H1 (cell line): ENCODE data around the gene GCGR. TPM values are rescaled to one million over a fixed set of nuclear protein-coding genes. Genes with fewer than 3 reads are reported as not detected.

Experiments
- CTCF ChIA-PET: fragments of 300-600 bp; sonication (Branson Sonifier 250); formaldehyde crosslinking; loops from one replicate; lab custom pipeline; 2021; ENCODE audit not compliant: partially characterized antibody; lab: Charles Lee
- POLR2A ChIA-PET: fragments of 300-600 bp; sonication (Branson Sonifier 250); formaldehyde crosslinking; loops from one replicate; lab custom pipeline; 2021; ENCODE audit warnings: inconsistent platforms; ENCODE audit not compliant: partially characterized antibody; lab: Charles Lee
- DNase-seq, 2 experiments: peaks; one replicate each; pipeline versions ENCODE4 v3.0.0 to v3.0.0-alpha.2; 2010 to 2022; ENCODE audit warnings: low spot score in 2 of 2, low read depth in 1 of 2, mixed read lengths in 1 of 2
- FAIRE-seq: peaks from 2 replicates; lab custom pipeline; 2011; peaks lifted over from hg19 to GRCh38; lab: Jason Lieb, UNC
- H2AFZ ChIP-seq: 2 replicates; pipeline ENCODE4 v1.8.1; 2012; ENCODE audit warnings: low read length, inconsistent platforms
- H2AK5ac ChIP-seq: 2 replicates; pipeline ENCODE4 v1.6.1; 2013; ENCODE audit warnings: low read depth, low read length
- H2BK120ac ChIP-seq: replicated peaks from 2 replicates; pipeline ENCODE3; 2013; ENCODE audit warnings: low read depth, low read length, inconsistent platforms
- H2BK12ac ChIP-seq: 2 replicates; pipeline ENCODE4 v1.6.1; 2013; ENCODE audit warnings: low read depth, low read length
- H2BK15ac ChIP-seq: 2 replicates; pipeline ENCODE4 v1.6.1; 2013; ENCODE audit warnings: low read length
- H2BK20ac ChIP-seq: 2 replicates; pipeline ENCODE4 v1.6.1; 2013; ENCODE audit warnings: low read length
- H2BK5ac ChIP-seq: 2 replicates; pipeline ENCODE4 v1.6.1; 2013; ENCODE audit warnings: low read depth, low read length
- H3K14ac ChIP-seq: 2 replicates; pipeline ENCODE4 v1.6.1; 2013; ENCODE audit warnings: inconsistent platforms; ENCODE audit not compliant: insufficient read length
- H3K18ac ChIP-seq: 2 replicates; pipeline ENCODE4 v1.6.1; 2013; ENCODE audit warnings: low read length; ENCODE audit errors: extremely low read depth
- H3K23ac ChIP-seq: 2 replicates; pipeline ENCODE4 v1.6.1; 2013; ENCODE audit warnings: inconsistent platforms; ENCODE audit not compliant: insufficient read length
- H3K23me2 ChIP-seq: 2 replicates; pipeline ENCODE4 v1.6.1; 2013; ENCODE audit warnings: low read depth, low read length
- H3K27ac ChIP-seq: 2 replicates; pipeline ENCODE4 v1.6.1; 2011; ENCODE audit warnings: low read depth, low read length, inconsistent platforms
- H3K27me3 ChIP-seq, 4 experiments: replicated peaks in 1 of 4; 1 replicate in 1 of 4; 2 replicates in 3 of 4; pipeline versions ENCODE4 v1.6.1 to v1.8.1; 2011 to 2013; ENCODE audit warnings: low read length in 3 of 4, mild to moderate bottlenecking in 3 of 4, inconsistent platforms in 2 of 4, mixed read lengths in 2 of 4, moderate library complexity in 1 of 4; ENCODE audit not compliant: control insufficient read depth in 3 of 4, insufficient read depth in 3 of 4; ENCODE audit errors: extremely low read depth in 1 of 4
- H3K36me3 ChIP-seq, 4 experiments: 2 replicates each; pipeline versions ENCODE4 v1.6.1 to v1.8.1; 2011 to 2013; ENCODE audit warnings: mild to moderate bottlenecking in 4 of 4, low read length in 3 of 4, moderate library complexity in 2 of 4, control low read depth in 1 of 4, inconsistent platforms in 1 of 4; ENCODE audit not compliant: insufficient read depth in 4 of 4, control insufficient read depth in 2 of 4
- H3K4ac ChIP-seq: replicated peaks from 2 replicates; pipeline ENCODE3; 2013; ENCODE audit warnings: low read length, low read depth, mixed read lengths, inconsistent platforms; ENCODE audit not compliant: insufficient read length
- H3K4me1 ChIP-seq, 4 experiments: replicated peaks in 1 of 4; 1 replicate in 1 of 4; 2 replicates in 3 of 4; pipeline versions ENCODE4 v1.6.1 to v1.8.1; 2011 to 2013; ENCODE audit warnings: low read length in 3 of 4, inconsistent platforms in 2 of 4, mixed read lengths in 1 of 4; ENCODE audit not compliant: insufficient read depth in 4 of 4, control insufficient read depth in 3 of 4
- H3K4me2 ChIP-seq, 2 experiments: 2 replicates each; pipeline versions ENCODE4 v1.6.1 to v1.8.1; 2011 to 2013; ENCODE audit warnings: low read depth in 2 of 2, low read length in 2 of 2, control low read depth in 1 of 2, inconsistent platforms in 1 of 2, mild to moderate bottlenecking in 1 of 2; ENCODE audit not compliant: insufficient read depth in 1 of 2
- H3K4me3 ChIP-seq, 4 experiments: fragments of 200-600, 300-600 bp in 1 of 4; sonication (generic), shearing (Covaris generic), sonication (Bioruptor Twin) in 1 of 4; 2 replicates each; pipeline versions ENCODE4 v1.5.1 to v1.8.1; 2011 to 2016; ENCODE audit warnings: low read length in 4 of 4, low read depth in 3 of 4, control low read depth in 2 of 4, inconsistent platforms in 2 of 4, mild to moderate bottlenecking in 2 of 4, mixed read lengths in 1 of 4, moderate library complexity in 1 of 4; ENCODE audit not compliant: insufficient read depth in 2 of 4; ENCODE audit errors: extremely low read depth in 1 of 4
- H3K56ac ChIP-seq: replicated peaks from 2 replicates; pipeline ENCODE3; 2013; ENCODE audit warnings: low read depth, mild to moderate bottlenecking, mixed read lengths, low read length, inconsistent platforms; ENCODE audit not compliant: insufficient read length
- H3K79me1 ChIP-seq: 2 replicates; pipeline ENCODE4 v1.6.1; 2013; ENCODE audit warnings: low read depth, low read length, control low read depth
- H3K79me2 ChIP-seq, 2 experiments: 2 replicates each; pipeline versions ENCODE4 v1.6.1 to v1.8.1; 2012 to 2013; ENCODE audit warnings: low read length in 2 of 2, mild to moderate bottlenecking in 2 of 2, inconsistent platforms in 1 of 2; ENCODE audit not compliant: insufficient read depth in 2 of 2, control insufficient read depth in 1 of 2
- H3K9ac ChIP-seq, 4 experiments: replicated peaks in 1 of 4; 1 replicate in 1 of 4; 2 replicates in 3 of 4; pipeline versions ENCODE4 v1.6.1 to v1.8.1; 2011 to 2013; ENCODE audit warnings: low read depth in 3 of 4, low read length in 3 of 4, control low read depth in 2 of 4, mild to moderate bottlenecking in 2 of 4, moderate library complexity in 2 of 4, inconsistent platforms in 1 of 4; ENCODE audit errors: extremely low read depth in 1 of 4
- H3K9me3 ChIP-seq, 2 experiments: 2 replicates each; pipeline versions ENCODE4 v1.6.1 to v1.8.1; 2012 to 2013; ENCODE audit warnings: mild to moderate bottlenecking in 2 of 2, moderate library complexity in 2 of 2, control low read depth in 1 of 2, inconsistent platforms in 1 of 2, low read depth in 1 of 2, low read length in 1 of 2, mixed read lengths in 1 of 2; ENCODE audit not compliant: insufficient read depth in 2 of 2
- H4K20me1 ChIP-seq, 2 experiments: replicated peaks in 1 of 2; 2 replicates each; pipeline versions ENCODE3 to v1.8.1; 2011 to 2013; ENCODE audit warnings: inconsistent platforms in 2 of 2, low read length in 2 of 2, mild to moderate bottlenecking in 1 of 2; ENCODE audit not compliant: insufficient read depth in 2 of 2, control insufficient read depth in 1 of 2
- H4K5ac ChIP-seq: 2 replicates; pipeline ENCODE4 v1.6.1; 2013; ENCODE audit warnings: low read length, low read depth, mixed read lengths, inconsistent platforms; ENCODE audit not compliant: insufficient read length
- H4K8ac ChIP-seq: 2 replicates; pipeline ENCODE4 v1.8.0; 2013; ENCODE audit warnings: mild to moderate bottlenecking, moderate library complexity, low read length, inconsistent platforms; ENCODE audit not compliant: insufficient read depth; ENCODE audit errors: extremely low read depth
- H4K91ac ChIP-seq: replicated peaks from 2 replicates; pipeline ENCODE3; 2013; ENCODE audit warnings: low read length, mixed read lengths, inconsistent platforms; ENCODE audit not compliant: insufficient read length
- CEBPB ChIP-seq: IDR thresholded peaks from 2 replicates; pipeline ENCODE4 v1.6.1; 2012; ENCODE audit warnings: low read depth, low read length
- CREB1 ChIP-seq: IDR thresholded peaks from 2 replicates; pipeline ENCODE4 v1.6.1; 2012; ENCODE audit warnings: inconsistent platforms
- JUND ChIP-seq: IDR thresholded peaks from 2 replicates; pipeline ENCODE4 v1.6.1; 2011; ENCODE audit warnings: mild to moderate bottlenecking, improper control_type of control experiment, low read length
- RNF2 ChIP-seq: fragments of 200-900, 300-1000 bp; sonication (generic); IDR thresholded peaks from 2 replicates; pipeline ENCODE4 v1.7.1; 2016; ENCODE audit warnings: borderline replicate concordance, low read depth, mild to moderate bottlenecking, antibody characterized with exemption, low read length; ENCODE audit not compliant: poor library complexity, severe bottlenecking; ENCODE audit errors: missing control alignments
- SAP30 ChIP-seq: fragments of 300-600 bp; sonication (generic); IDR thresholded peaks from 2 replicates; pipeline ENCODE4 v1.7.1; 2012; ENCODE audit warnings: low read length, moderate library complexity, mild to moderate bottlenecking, inconsistent platforms; ENCODE audit not compliant: insufficient read depth, insufficient replicate concordance
- WGBS, 2 experiments: shearing (Covaris generic) in 1 of 2; methylation state at CpG; one replicate each; pipeline versions ENCODE4 v1.1.6 to v1.1.7; 2013 to 2015; ENCODE audit warnings: low lambda C conversion rate in 2 of 2, mixed read lengths in 2 of 2, inconsistent platforms in 1 of 2, low coverage in 1 of 2, missing lambda C conversion rate in 1 of 2; ENCODE audit not compliant: insufficient replicate concordance in 2 of 2, insufficient coverage in 1 of 2, insufficient read length in 1 of 2; ENCODE audit errors: extremely low coverage in 1 of 2, missing lambda C conversion rate in 1 of 2; 5-methylcytosine and 5-hydroxymethylcytosine counted together
- polyA plus RNA-seq, 7 experiments: library from polyadenylated mRNA; depleted of rRNA in 3 of 7; stranded (reverse) in 5 of 7; unstranded in 2 of 7; fragments of >200 nt in 5 of 7; fragments of 200-250 nt in 2 of 7; gene quantifications; 1 replicate in 5 of 7; 2 replicates in 1 of 7; 4 replicates in 1 of 7; pipeline versions ENCODE4 v1.2.1 to v1.2.3, GENCODE V29; 2011 to 2013; ENCODE audit warnings: missing spikeins in 2 of 7, mixed read lengths in 2 of 7
- total RNA-seq: library from RNA; stranded (reverse); fragmentation: NEBNext Ultra II Directional; extraction: Animal tissue kit (Norgen Biotek cat#: 25700); gene quantifications from 2 replicates; pipeline ENCODE4 v1.2.1, GENCODE V29; 2021
- TF ChIP-seq, protein P1 (sequence below): IDR thresholded peaks from 2 replicates; pipeline ENCODE4 v1.6.1; 2012; ENCODE audit warnings: inconsistent platforms

Gene GCGR
- total and polyA plus RNA-seq, 2 of the 8 experiments (the other 6 are each of a cell fraction or from before 2014, with no cell fraction given) = 0.44 to 0.56 TPM

DNA sequence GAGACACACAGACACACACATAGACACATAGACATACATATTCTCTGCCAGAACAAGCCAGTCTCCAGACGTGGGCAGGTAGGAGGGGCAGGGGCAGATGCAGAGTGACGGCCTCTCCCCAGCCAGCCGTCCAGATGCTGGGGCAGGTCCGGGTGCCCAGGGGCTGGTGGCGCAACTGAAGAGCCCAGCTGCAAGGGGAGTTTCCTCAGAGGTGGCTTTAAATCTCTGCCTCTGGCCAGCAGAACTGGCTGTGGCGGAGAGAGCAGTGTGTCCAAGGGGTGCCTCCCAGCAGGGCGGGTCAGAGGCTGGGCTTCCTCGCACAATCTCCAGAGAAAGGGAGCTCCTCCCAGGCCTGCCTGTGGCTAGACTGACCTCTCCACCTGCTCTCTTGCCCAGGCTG, 9.4 kb upstream of the GCGR start:
- Histone ChIP-seq H2BK20ac (no peak overlapping the region), H3K36me3 (no peaks in the 10 kb centered on the region), H3K14ac (no peak overlapping the region), H3K79me2 (no peaks in the 10 kb centered on the region), H3K56ac (no peak overlapping the region), H2BK15ac (no peak overlapping the region), H3K9ac (no peak overlapping the region), H3K4me3 (no peak overlapping the region), H3K79me1 (no peaks in the 10 kb centered on the region), H2AFZ (no peak overlapping the region), H4K8ac (no peak overlapping the region), H2BK120ac (no peak overlapping the region), H2BK12ac (no peak overlapping the region), H3K4me2 (no peak overlapping the region), H3K23ac (no peak overlapping the region), H3K9me3 (peaks cover 0 to 3% of the 10 kb centered on the region in 2 experiments; a peak in 1 of 4 replicates), H4K91ac (no peak overlapping the region), H4K5ac (no peak overlapping the region), H3K18ac (no peak overlapping the region), H4K20me1 (peaks cover 0 to 12% of the 10 kb centered on the region in 2 experiments), H2AK5ac (peak overlapping the region; percentile 71; the same call in 1 of the 2 replicates), H3K23me2 (peaks cover 15% of the 10 kb centered on the region; the same call in 1 of the 2 replicates), H3K27me3 (peaks cover 0 to 4% (median 0%) of the 10 kb centered on the region in 4 experiments; a peak in 1 of 7 replicates), H3K4ac (no peak overlapping the region), H2BK5ac (no peak overlapping the region), H3K4me1 (no peaks in the 10 kb centered on the region), H3K27ac (no peak overlapping the region)
- no peak for DNase-seq
- WGBS, 2 experiments = 62% methylated on average over 8 of the region's 8 CpGs; no CpG with 5 or more reads in 1 of the 2 experiments
- no peak for FAIRE-seq
- POLR2A ChIA-PET = interaction anchor here (0.6 to 0.8 kb wide), 3 partner anchors 11 to 72 kb away, joined by 3 to 6 read pairs (median 3); no protein-coding TSS in a partner anchor
- CTCF ChIA-PET = interaction anchor here (1.3 to 1.9 kb wide), 2 partner anchors 60 to 74 kb away, joined by 3 to 10 read pairs; no protein-coding TSS in a partner anchor
- TF ChIP-seq, protein P1, sequence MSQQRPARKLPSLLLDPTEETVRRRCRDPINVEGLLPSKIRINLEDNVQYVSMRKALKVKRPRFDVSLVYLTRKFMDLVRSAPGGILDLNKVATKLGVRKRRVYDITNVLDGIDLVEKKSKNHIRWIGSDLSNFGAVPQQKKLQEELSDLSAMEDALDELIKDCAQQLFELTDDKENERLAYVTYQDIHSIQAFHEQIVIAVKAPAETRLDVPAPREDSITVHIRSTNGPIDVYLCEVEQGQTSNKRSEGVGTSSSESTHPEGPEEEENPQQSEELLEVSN = no peak
- TF ChIP-seq SAP30 (no peak), CEBPB (no peak), RNF2 (no peak), JUND (no peak), CREB1 (no peak)
